Measurements from ENCODE around the gene ECE2.

Gene ECE2

DNA sequence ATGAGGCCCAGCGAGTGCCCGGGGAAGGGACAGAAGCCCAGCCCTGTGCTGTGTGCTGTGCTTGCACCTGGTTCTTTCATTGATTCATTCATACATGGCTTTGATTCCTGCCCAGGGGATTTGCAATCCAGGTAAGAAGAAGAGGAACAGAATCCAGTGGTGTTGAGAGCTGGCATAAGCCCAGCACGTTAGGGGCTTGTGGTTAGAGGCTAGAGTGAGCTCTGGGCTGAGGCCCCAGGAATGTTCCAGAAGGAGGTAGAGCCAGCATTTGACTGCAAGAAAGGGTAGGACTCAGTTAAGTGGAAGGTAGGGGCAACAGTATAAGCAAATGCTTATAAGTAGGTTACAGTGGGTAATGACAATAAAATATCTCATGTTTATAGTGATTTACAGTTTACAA is 44.2 kb upstream of the ECE2 start:
- Histone ChIP-seq H3K27me3 (replicated peaks; ENCODE audit: insufficient read depth, low read length) (peaks cover 68% of the 10 kb centered on the region), H2AFZ (ENCODE audit: low read length) (no peak overlapping the region), H3K9me3 (replicated peaks; ENCODE audit: insufficient read depth, low read length) (no peaks in the 10 kb centered on the region), H3K4me2 (ENCODE audit: low read depth, low read length) (no peak overlapping the region), H3K36me3 (replicated peaks; ENCODE audit: insufficient read depth, low read length) (no peaks in the 10 kb centered on the region), H3F3A (ENCODE audit: insufficient read depth, low read length) (no peaks in the 10 kb centered on the region), H3K9ac (ENCODE audit: low read length) (no peak overlapping the region), H3K4me3 (ENCODE audit: low read length) (no peak overlapping the region), H3K79me2 (ENCODE audit: low read length) (no peaks in the 10 kb centered on the region), H4K20me1 (ENCODE audit: insufficient read depth, low read length) (no peaks in the 10 kb centered on the region), H3K27ac (ENCODE audit: low read length) (no peak overlapping the region), H3K9me2 (replicated peaks; ENCODE audit: insufficient read depth, low read length) (no peaks in the 10 kb centered on the region), H3K4me1 (ENCODE audit: low read length) (no peaks in the 10 kb centered on the region)
- no peak for DNase-seq
- TF ChIP-seq, protein P1, sequence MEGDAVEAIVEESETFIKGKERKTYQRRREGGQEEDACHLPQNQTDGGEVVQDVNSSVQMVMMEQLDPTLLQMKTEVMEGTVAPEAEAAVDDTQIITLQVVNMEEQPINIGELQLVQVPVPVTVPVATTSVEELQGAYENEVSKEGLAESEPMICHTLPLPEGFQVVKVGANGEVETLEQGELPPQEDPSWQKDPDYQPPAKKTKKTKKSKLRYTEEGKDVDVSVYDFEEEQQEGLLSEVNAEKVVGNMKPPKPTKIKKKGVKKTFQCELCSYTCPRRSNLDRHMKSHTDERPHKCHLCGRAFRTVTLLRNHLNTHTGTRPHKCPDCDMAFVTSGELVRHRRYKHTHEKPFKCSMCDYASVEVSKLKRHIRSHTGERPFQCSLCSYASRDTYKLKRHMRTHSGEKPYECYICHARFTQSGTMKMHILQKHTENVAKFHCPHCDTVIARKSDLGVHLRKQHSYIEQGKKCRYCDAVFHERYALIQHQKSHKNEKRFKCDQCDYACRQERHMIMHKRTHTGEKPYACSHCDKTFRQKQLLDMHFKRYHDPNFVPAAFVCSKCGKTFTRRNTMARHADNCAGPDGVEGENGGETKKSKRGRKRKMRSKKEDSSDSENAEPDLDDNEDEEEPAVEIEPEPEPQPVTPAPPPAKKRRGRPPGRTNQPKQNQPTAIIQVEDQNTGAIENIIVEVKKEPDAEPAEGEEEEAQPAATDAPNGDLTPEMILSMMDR (IDR thresholded peaks at IDR 0.05; ENCODE audit: low read length), result no peak
- no peak for TF ChIP-seq EZH2phosphoT487 (IDR thresholded peaks at IDR 0.05; ENCODE audit: low read length)
- no peak for TF ChIP-seq EZH2 (optimal IDR thresholded peaks at IDR 0.05; ENCODE audit: low read depth, low read length)

DNA sequence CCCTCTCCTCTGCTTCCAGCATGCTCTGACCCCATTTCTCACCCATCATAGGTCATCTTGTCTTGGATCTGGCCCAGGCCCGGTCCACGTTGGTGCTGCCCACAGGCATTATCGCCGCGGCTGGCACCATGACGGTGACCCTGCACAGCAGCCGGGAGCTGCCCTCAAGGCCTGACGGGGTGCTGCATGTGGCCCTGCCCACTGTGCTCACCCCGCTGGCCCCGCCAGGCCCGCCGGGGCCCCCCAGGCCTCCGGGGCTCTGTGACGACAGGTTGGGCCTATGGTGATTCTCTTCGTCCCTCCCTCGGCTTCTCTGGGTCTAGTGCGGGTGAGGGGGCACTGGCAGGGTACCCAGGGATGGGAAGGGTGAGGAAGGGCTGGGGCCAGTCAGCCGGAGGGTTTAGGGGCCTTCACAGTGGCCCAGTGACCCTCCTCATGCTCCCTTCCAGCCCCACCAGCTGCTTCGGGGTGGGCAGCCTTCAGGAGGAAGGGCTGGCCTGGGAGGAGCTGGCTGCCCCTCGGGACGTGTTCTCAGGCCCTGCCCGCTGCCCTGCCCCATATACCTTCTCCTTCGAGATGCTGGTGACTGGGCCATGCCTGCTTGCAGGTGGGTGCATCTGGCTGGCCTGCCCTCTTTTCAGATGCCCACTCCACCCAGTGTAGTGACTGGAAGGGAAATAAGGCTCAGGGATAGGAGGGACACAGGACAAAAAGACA is 42.5 kb upstream of the ECE2 start:
- Histone ChIP-seq H3K9me2 (replicated peaks; ENCODE audit: insufficient read depth, low read length) (no peaks in the 10 kb centered on the region), H4K20me1 (ENCODE audit: insufficient read depth, low read length) (no peaks in the 10 kb centered on the region), H3K27me3 (replicated peaks; ENCODE audit: insufficient read depth, low read length) (peaks cover 65% of the 10 kb centered on the region), H3K79me2 (ENCODE audit: low read length) (no peaks in the 10 kb centered on the region), H2AFZ (ENCODE audit: low read length) (no peak overlapping the region), H3K4me2 (ENCODE audit: low read depth, low read length) (no peak overlapping the region), H3K36me3 (replicated peaks; ENCODE audit: insufficient read depth, low read length) (no peaks in the 10 kb centered on the region), H3K27ac (ENCODE audit: low read length) (no peak overlapping the region), H3K9ac (ENCODE audit: low read length) (no peak overlapping the region), H3K9me3 (replicated peaks; ENCODE audit: insufficient read depth, low read length) (no peaks in the 10 kb centered on the region), H3F3A (ENCODE audit: insufficient read depth, low read length) (no peaks in the 10 kb centered on the region), H3K4me1 (ENCODE audit: low read length) (no peaks in the 10 kb centered on the region), H3K4me3 (ENCODE audit: low read length) (no peak overlapping the region)
- TF ChIP-seq EZH2 (optimal IDR thresholded peaks at IDR 0.05; ENCODE audit: low read depth, low read length), result no peak
- no peak for TF ChIP-seq EZH2phosphoT487 (IDR thresholded peaks at IDR 0.05; ENCODE audit: low read length)
- TF ChIP-seq, protein P1 (IDR thresholded peaks at IDR 0.05; ENCODE audit: low read length), result no peak
- DNase-seq, result no peak

DNA sequence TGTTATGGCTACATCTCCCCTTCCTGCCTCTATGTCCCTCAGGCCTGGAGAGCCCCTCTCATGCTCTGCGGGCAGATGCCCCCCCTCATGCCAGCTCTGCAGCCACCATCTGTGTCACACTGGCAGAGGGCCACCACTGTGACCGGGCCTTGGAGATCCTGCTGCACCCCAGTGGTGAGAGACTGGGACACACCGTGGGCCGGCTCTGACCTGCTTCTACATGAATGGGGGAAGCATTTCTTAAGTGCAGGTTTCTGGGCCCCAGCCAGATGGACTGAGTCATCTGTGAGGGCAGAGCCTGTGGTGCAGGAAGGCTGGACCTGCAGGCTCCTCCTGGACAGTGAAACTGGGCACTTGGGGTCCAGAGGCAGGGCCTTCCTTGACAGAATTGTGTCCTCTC is 41.6 kb upstream of the ECE2 start:
- H3K79me2 ChIP-seq (ENCODE audit: low read length), result no peaks in the 10 kb centered on the region
- no peaks in the 10 kb centered on the region for H3K4me1 ChIP-seq (ENCODE audit: low read length)
- no peak for DNase-seq
- no peak overlapping the region for H3K27ac ChIP-seq (ENCODE audit: low read length)
- TF ChIP-seq, protein P1 (IDR thresholded peaks at IDR 0.05; ENCODE audit: low read length), result 0 out of 2 replicates have a peak, but pooled peaks have one; percentile 4
- TF ChIP-seq EZH2phosphoT487 (IDR thresholded peaks at IDR 0.05; ENCODE audit: low read length), result no peak
- TF ChIP-seq EZH2 (optimal IDR thresholded peaks at IDR 0.05; ENCODE audit: low read depth, low read length), result no peak
- no peak overlapping the region for H2AFZ ChIP-seq (ENCODE audit: low read length)
- H3K36me3 ChIP-seq (replicated peaks; ENCODE audit: insufficient read depth, low read length), result no peaks in the 10 kb centered on the region
- no peak overlapping the region for H3K4me2 ChIP-seq (ENCODE audit: low read depth, low read length)
- H3F3A ChIP-seq (ENCODE audit: insufficient read depth, low read length), result no peaks in the 10 kb centered on the region
- H3K27me3 ChIP-seq (replicated peaks; ENCODE audit: insufficient read depth, low read length), result peaks cover 58% of the 10 kb centered on the region
- H3K9me3 ChIP-seq (replicated peaks; ENCODE audit: insufficient read depth, low read length), result no peaks in the 10 kb centered on the region
- no peaks in the 10 kb centered on the region for H4K20me1 ChIP-seq (ENCODE audit: insufficient read depth, low read length)
- no peak overlapping the region for H3K4me3 ChIP-seq (ENCODE audit: low read length)
- no peaks in the 10 kb centered on the region for H3K9me2 ChIP-seq (replicated peaks; ENCODE audit: insufficient read depth, low read length)
- H3K9ac ChIP-seq (ENCODE audit: low read length), result no peak overlapping the region

Measured in MM.1S (cell line).